ENCODE data around the gene ARID3A. TPM values are rescaled to one million over a fixed set of nuclear protein-coding genes. Genes with fewer than 3 reads are reported as not detected.

The ARID3A gene
- total RNA-seq, 3 donors from 2014 or later (not counting 1 experiment from before 2014, with no cell fraction given), result 15.9 to 24.6 (median 24.2) TPM

GRCh38 chr19:1010586-1011510 is 85.0 kb downstream of the ARID3A start:
- Mint-ChIP-seq H3K9me3 (no peaks in the 10 kb centered on the region), H3K27me3 (ENCODE audit: low read depth in 2 of 2) (no peaks in the 10 kb centered on the region), H3K4me3 (no peak overlapping the region), H3K4me1 (peaks cover 0 to 9% of the 10 kb centered on the region in 2 donors), H3K27ac (no peak overlapping the region), H3K36me3 (no peaks in the 10 kb centered on the region)
- H3K27me3 ChIP-seq (ENCODE audit: control insufficient read depth, insufficient read depth, low read length), result no peaks in the 10 kb centered on the region
- TF ChIP-seq CTCF (IDR thresholded peaks at IDR 0.05), result no peak
- H3K4me3 ChIP-seq (ENCODE audit: low read length), result no peak overlapping the region
- peaks cover 36% of the 10 kb centered on the region for H3K36me3 ChIP-seq (ENCODE audit: control insufficient read depth, insufficient read depth, low read length)
- no peaks in the 10 kb centered on the region for H3K9me3 ChIP-seq (ENCODE audit: control insufficient read depth, insufficient read depth, low read length)
- DNase-seq, result no peak
- H3K27ac ChIP-seq (ENCODE audit: low read length), result no peak overlapping the region
- no peak for ATAC-seq
- intact Hi-C loops (cut with micrococcal nuclease), result no loop called here
- 93% methylated on average over 56 of the region's 56 CpGs for WGBS (ENCODE audit: insufficient coverage)
- peaks cover 7% of the 10 kb centered on the region for H3K4me1 ChIP-seq (ENCODE audit: control insufficient read depth, insufficient read depth, low read length)

- Histone ChIP-seq H3K4me1 (ENCODE audit: control insufficient read depth, insufficient read depth, low read length) (peaks cover 16% of the 10 kb centered on the region), H3K36me3 (ENCODE audit: control insufficient read depth, insufficient read depth, low read length) (peaks cover 40% of the 10 kb centered on the region), H3K4me3 (ENCODE audit: low read length) (no peak overlapping the region), H3K27ac (ENCODE audit: low read length) (no peak overlapping the region), H3K27me3 (ENCODE audit: control insufficient read depth, insufficient read depth, low read length) (no peaks in the 10 kb centered on the region), H3K9me3 (ENCODE audit: control insufficient read depth, insufficient read depth, low read length) (no peaks in the 10 kb centered on the region)
- H3K36me3 Mint-ChIP-seq, result no peaks in the 10 kb centered on the region
- no peak overlapping the region for H3K27ac Mint-ChIP-seq
- intact Hi-C loops (cut with micrococcal nuclease), result no loop called here
- H3K27me3 Mint-ChIP-seq (ENCODE audit: low read depth in 2 of 2), result no peaks in the 10 kb centered on the region
- peaks cover 2 to 16% of the 10 kb centered on the region in 2 donors for H3K4me1 Mint-ChIP-seq
- TF ChIP-seq CTCF (IDR thresholded peaks at IDR 0.05), result no peak
- DNase-seq (no peak), ATAC-seq (no peak)
- 96% methylated on average over 36 of the region's 36 CpGs for WGBS (ENCODE audit: insufficient coverage)
- H3K9me3 Mint-ChIP-seq, result no peaks in the 10 kb centered on the region
- H3K4me3 Mint-ChIP-seq, result no peak overlapping the region
These were observed 86.0 kb downstream of the ARID3A start for GRCh38 chr19:1011831-1012333.

- no peak for TF ChIP-seq CTCF (IDR thresholded peaks at IDR 0.05)
- Histone ChIP-seq H3K36me3 (ENCODE audit: control insufficient read depth, insufficient read depth, low read length) (peaks cover 40% of the 10 kb centered on the region), H3K9me3 (ENCODE audit: control insufficient read depth, insufficient read depth, low read length) (no peaks in the 10 kb centered on the region), H3K27me3 (ENCODE audit: control insufficient read depth, insufficient read depth, low read length) (no peaks in the 10 kb centered on the region), H3K4me3 (ENCODE audit: low read length) (no peak overlapping the region), H3K27ac (ENCODE audit: low read length) (no peak overlapping the region), H3K4me1 (ENCODE audit: control insufficient read depth, insufficient read depth, low read length) (peaks cover 21% of the 10 kb centered on the region)
- intact Hi-C loops (cut with micrococcal nuclease), result no loop called here
- WGBS (ENCODE audit: insufficient coverage), result 95% methylated on average over 18 of the region's 18 CpGs
- Mint-ChIP-seq H3K4me1 (peaks cover 6 to 19% of the 10 kb centered on the region in 2 donors), H3K4me3 (no peak overlapping the region), H3K36me3 (no peaks in the 10 kb centered on the region), H3K9me3 (no peaks in the 10 kb centered on the region), H3K27ac (no peak overlapping the region), H3K27me3 (ENCODE audit: low read depth in 2 of 2) (no peaks in the 10 kb centered on the region)
- ATAC-seq (no peak), DNase-seq (no peak)
These were observed 86.5 kb downstream of the ARID3A start for GRCh38 chr19:1012334-1012733.
